ENCODE measurements around the gene PPP1R1A.

PPP1R1A gene

DNA sequence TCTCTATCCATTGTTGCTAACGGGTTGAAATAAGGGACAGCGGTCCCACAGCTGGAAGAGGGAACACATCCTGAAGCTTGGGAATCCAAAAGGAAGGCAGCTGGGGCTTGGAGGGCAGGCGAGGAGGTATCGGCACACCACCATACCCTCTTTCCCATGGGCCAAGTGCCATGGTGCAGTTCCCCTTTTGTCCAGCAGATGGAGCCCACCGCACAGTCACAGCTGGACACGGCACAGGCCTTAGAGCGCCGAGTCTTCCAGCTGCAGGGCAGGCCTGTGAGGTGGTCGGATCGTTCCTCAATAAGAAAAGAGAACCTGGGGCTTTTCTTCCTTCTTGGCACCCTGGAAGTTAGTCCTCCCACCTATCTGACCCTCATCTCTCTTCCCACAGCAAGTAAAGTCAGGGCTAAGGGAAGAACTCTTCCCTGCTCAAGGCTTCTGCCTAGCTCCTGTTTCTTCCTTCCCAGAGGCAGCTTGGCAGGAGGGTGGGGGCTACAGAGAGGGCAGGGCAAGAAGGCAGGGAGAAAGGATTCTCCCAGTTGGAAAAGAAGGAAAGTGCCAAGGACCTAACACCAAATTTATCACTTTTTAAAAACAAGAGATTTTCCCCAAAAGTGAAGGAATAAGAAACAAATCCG is 8.6 kb downstream of the PPP1R1A start:
- ATAC-seq (replicated peaks; ENCODE audit: extremely low read depth, poor library complexity, severe bottlenecking): peak; percentile 82
- no peak overlapping the region for H3K4me3 Mint-ChIP-seq
- H3K36me3 Mint-ChIP-seq (ENCODE audit: insufficient read depth): peaks cover 8% of the 10 kb centered on the region
- H3K9me3 Mint-ChIP-seq: no peaks in the 10 kb centered on the region
- peaks cover 9% of the 10 kb centered on the region for H3K4me1 Mint-ChIP-seq
- peak; percentile 68 to 79 for DNase-seq (ENCODE audit: low spot score in 2 of 2)
- no peak overlapping the region for H3K27ac Mint-ChIP-seq (ENCODE audit: low read depth)
- H3K27me3 Mint-ChIP-seq: peaks cover 17% of the 10 kb centered on the region

DNA sequence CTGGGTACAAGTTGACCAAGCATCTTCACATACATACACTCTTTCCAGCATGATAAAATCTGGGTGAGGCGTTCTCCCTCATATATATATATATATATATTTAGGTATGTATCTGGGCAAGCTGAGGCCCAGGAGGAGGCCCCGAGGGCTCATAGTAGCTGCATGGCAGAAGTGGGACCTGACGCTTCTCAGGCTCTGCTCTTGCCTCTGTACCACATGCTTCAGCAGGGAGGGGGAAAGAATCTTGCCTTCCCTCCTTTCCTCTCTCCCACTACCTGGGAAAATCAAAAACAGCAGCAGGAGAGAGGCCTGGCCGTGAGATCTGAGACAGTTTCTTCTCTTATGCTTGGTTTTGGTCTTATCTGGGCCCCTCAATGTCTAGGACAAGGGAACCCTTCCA is 9.2 kb downstream of the PPP1R1A start:
- no peak for ATAC-seq (replicated peaks; ENCODE audit: extremely low read depth, poor library complexity, severe bottlenecking)
- no peak for DNase-seq (ENCODE audit: low spot score in 2 of 2)
- Mint-ChIP-seq H3K9me3 (no peaks in the 10 kb centered on the region), H3K27ac (ENCODE audit: low read depth) (no peak overlapping the region), H3K36me3 (ENCODE audit: insufficient read depth) (peaks cover 10% of the 10 kb centered on the region), H3K27me3 (peaks cover 11% of the 10 kb centered on the region), H3K4me3 (no peak overlapping the region), H3K4me1 (peaks cover 9% of the 10 kb centered on the region)

DNA sequence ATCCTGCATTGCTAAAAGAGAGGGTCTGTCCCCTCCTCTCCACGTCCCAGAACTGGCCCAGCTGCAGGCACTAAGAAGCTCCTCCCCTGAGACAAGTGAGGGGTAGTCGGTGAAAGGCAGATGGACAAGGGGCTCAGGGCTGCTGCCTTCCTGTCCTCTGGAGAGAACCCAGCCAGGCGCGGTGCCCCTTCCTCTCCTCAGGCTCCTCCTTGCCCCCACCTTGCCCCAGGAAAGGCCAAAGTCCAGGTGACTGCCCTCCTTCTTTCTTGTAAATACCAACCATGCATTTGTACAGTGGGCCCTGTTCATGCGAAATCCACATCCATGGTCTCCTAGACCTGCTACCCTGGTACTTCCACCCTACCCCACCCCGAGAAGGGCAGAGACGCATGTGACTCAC is 9.7 kb downstream of the PPP1R1A start:
- Mint-ChIP-seq H3K9me3 (no peaks in the 10 kb centered on the region), H3K4me3 (no peak overlapping the region), H3K27ac (ENCODE audit: low read depth) (no peak overlapping the region), H3K4me1 (peaks cover 9% of the 10 kb centered on the region), H3K36me3 (ENCODE audit: insufficient read depth) (peaks cover 10% of the 10 kb centered on the region), H3K27me3 (peaks cover 6% of the 10 kb centered on the region)
- ATAC-seq (replicated peaks; ENCODE audit: extremely low read depth, poor library complexity, severe bottlenecking) (no peak), DNase-seq (ENCODE audit: low spot score in 2 of 2) (no peak)

DNA sequence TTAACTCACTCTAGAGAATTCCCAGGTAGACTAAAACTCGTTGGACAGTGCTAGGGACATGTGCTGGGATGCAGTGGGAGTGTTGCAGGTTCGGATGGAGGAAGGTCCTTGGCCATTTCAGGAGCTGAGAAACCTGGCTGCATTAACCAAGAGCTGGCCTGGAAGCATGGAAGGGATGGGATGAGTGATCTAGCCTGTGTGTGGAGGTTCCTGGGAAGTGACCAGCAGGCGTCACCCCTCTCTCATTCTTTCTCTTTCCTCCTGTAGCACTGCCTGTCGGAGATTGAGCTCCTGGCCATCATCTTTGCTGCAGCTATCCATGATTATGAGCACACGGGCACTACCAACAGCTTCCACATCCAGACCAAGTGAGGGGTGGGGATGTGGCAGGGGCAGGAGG is 15.6 kb downstream of the PPP1R1A start:
- Mint-ChIP-seq H3K4me1 (no peaks in the 10 kb centered on the region), H3K27ac (ENCODE audit: low read depth) (no peak overlapping the region), H3K9me3 (no peaks in the 10 kb centered on the region), H3K27me3 (no peaks in the 10 kb centered on the region), H3K36me3 (ENCODE audit: insufficient read depth) (peaks cover 13% of the 10 kb centered on the region), H3K4me3 (no peak overlapping the region)
- ATAC-seq (replicated peaks; ENCODE audit: extremely low read depth, poor library complexity, severe bottlenecking) (no peak), DNase-seq (ENCODE audit: low spot score in 2 of 2) (no peak)

DNA sequence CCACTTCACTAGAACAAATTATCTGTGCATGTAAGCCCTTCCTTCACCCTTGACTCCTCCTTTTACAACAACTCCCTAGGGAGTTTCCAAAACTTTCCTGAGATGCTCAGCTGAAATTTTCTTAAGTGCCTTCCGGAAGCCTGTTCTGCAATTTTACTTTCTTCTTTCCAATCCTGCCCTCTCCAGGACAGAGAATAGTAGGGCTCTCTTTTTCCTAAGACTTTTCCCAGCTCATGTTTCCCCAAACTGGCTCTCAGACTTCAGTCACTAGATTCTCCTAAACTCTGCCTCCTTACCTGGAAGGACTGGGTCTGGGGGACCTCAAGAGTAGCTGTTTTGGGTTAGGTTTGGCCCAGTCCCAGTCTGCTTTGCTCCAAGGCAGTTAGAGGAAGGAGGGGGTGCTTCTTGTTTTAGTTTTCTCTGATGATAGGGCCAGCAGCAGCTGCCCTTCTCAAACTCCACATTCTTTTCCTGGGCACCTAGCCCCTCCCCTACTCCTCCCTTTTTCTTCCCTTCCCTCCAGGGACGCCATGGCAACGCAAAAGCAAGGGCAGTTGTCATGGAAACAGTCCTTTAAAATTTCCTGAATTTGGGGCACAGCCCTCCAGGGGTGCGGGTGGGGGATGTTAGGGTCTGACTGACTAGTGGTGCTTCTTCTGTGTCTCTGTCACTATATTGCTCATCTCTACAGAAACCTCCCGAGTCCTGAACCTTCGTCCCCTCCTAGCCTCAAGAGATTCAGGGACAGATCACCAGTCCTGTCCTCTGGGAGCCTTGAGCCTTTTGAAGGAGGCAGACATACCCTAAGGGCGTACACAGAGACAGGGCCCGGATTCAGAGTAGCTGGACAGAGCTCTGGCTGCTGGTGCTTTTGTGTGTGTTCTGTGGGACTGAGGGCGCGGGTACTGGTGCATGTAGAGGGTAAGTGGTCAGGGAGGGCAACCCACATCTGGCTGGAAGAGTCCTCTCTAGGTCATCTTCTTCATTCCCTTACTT is 17.0 kb downstream of the PPP1R1A start:
- no peaks in the 10 kb centered on the region for H3K9me3 Mint-ChIP-seq
- H3K27ac Mint-ChIP-seq (ENCODE audit: low read depth): no peak overlapping the region
- H3K27me3 Mint-ChIP-seq: no peaks in the 10 kb centered on the region
- H3K4me1 Mint-ChIP-seq: no peaks in the 10 kb centered on the region
- H3K36me3 Mint-ChIP-seq (ENCODE audit: insufficient read depth): peaks cover 17% of the 10 kb centered on the region
- DNase-seq (ENCODE audit: low spot score in 2 of 2) (no peak), ATAC-seq (replicated peaks; ENCODE audit: extremely low read depth, poor library complexity, severe bottlenecking) (no peak)
- H3K4me3 Mint-ChIP-seq: no peak overlapping the region

DNA sequence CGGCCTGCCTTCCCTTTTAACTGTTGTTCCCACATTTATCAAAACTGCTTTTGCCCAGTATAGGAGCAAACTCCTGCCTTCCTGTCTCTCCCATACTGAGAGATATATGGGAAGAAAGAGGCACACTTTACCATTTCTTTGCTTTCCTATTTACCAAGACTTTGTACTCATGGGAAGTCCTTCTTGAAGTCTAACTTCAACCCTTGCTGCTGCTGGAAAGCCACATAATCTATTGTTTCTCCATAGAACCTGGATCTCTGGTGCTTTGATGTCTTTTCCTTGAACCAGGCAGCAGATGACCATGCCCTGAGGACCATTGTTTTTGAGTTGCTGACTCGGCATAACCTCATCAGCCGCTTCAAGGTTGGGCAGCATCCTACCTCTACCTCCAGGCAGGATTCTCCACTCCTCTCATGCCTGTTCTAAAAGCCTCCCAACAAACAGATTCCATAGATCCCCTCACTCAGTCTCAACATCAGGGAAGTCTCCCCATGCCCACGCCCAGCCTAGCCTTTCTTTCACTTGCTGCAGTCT is 18.4 kb downstream of the PPP1R1A start:
- ATAC-seq (replicated peaks; ENCODE audit: extremely low read depth, poor library complexity, severe bottlenecking): no peak
- H3K27ac Mint-ChIP-seq (ENCODE audit: low read depth): no peak overlapping the region
- no peak for DNase-seq (ENCODE audit: low spot score in 2 of 2)
- no peak overlapping the region for H3K4me3 Mint-ChIP-seq
- peaks cover 17% of the 10 kb centered on the region for H3K36me3 Mint-ChIP-seq (ENCODE audit: insufficient read depth)
- no peaks in the 10 kb centered on the region for H3K4me1 Mint-ChIP-seq
- H3K9me3 Mint-ChIP-seq: no peaks in the 10 kb centered on the region
- H3K27me3 Mint-ChIP-seq: no peaks in the 10 kb centered on the region

DNA sequence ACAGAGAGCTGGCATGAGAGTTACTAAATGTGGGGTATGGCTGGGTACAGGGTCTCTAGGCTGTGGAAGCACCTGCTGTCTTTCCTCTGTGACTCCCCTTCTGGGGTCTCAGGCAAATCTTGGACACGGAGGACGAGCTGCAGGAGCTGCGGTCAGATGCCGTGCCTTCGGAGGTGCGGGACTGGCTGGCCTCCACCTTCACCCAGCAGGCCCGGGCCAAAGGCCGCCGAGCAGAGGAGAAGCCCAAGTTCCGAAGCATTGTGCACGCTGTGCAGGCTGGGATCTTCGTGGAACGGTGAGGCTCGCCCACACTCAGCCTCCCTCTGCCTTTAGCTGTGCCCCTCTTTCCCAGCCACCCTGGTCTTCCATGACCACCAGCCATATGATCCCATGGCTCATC is 19.4 kb downstream of the PPP1R1A start:
- H3K27ac Mint-ChIP-seq (ENCODE audit: low read depth): no peak overlapping the region
- DNase-seq (ENCODE audit: low spot score in 2 of 2): no peak
- H3K27me3 Mint-ChIP-seq: no peaks in the 10 kb centered on the region
- peaks cover 15% of the 10 kb centered on the region for H3K36me3 Mint-ChIP-seq (ENCODE audit: insufficient read depth)
- no peaks in the 10 kb centered on the region for H3K9me3 Mint-ChIP-seq
- no peaks in the 10 kb centered on the region for H3K4me1 Mint-ChIP-seq
- ATAC-seq (replicated peaks; ENCODE audit: extremely low read depth, poor library complexity, severe bottlenecking): no peak
- H3K4me3 Mint-ChIP-seq: no peak overlapping the region

DNA sequence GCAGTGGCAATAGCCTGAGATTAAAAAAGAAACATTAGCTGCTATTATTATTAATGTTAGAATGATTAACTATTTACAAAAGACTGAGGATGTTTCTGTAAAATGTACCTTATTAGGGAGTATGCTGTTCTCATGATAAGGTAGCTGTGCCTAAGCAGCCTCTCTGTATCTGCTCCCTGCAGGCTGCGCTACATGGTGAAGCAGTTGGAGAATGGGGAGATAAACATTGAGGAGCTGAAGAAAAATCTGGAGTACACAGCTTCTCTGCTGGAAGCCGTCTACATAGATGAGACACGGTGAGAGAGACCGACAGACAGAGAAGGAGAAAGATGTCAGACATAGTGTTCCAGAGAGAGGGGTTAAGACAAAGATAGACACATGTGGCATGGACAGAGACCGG is 21.7 kb downstream of the PPP1R1A start:
- DNase-seq (ENCODE audit: low spot score in 2 of 2) (no peak), ATAC-seq (replicated peaks; ENCODE audit: extremely low read depth, poor library complexity, severe bottlenecking) (no peak)
- Mint-ChIP-seq H3K27me3 (no peaks in the 10 kb centered on the region), H3K4me1 (no peaks in the 10 kb centered on the region), H3K4me3 (no peak overlapping the region), H3K9me3 (no peaks in the 10 kb centered on the region), H3K36me3 (ENCODE audit: insufficient read depth) (peaks cover 8% of the 10 kb centered on the region), H3K27ac (ENCODE audit: low read depth) (no peak overlapping the region)

DNA sequence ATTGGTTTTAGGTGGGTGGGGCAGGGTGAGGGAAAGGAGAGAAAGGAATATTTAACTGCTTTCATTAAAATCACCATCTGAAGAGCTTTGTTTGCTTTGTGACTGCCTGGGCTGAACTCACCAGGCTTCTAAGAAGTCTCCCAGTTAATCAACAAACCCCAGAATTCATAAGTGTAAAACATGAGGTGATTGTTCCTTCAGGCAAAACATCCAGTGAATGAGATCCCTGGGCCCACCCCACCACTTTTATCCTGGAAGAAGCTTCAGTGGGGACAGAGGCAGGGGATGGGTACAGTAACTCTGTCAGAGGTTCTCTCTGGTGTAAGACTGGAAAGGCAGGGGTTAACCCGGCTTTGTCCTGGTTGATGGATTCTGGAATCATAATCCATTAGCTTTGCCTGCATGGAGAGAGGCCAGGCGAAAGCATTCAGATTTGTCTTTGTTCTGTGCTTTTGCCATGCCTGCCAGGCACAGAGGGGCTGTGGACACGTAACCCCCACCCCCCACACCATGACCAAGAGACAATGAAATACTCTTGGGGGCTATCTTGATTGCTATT is 22.4 kb downstream of the PPP1R1A start:
- DNase-seq (ENCODE audit: low spot score in 2 of 2): no peak
- no peak for ATAC-seq (replicated peaks; ENCODE audit: extremely low read depth, poor library complexity, severe bottlenecking)
- H3K4me1 Mint-ChIP-seq: no peaks in the 10 kb centered on the region

DNA sequence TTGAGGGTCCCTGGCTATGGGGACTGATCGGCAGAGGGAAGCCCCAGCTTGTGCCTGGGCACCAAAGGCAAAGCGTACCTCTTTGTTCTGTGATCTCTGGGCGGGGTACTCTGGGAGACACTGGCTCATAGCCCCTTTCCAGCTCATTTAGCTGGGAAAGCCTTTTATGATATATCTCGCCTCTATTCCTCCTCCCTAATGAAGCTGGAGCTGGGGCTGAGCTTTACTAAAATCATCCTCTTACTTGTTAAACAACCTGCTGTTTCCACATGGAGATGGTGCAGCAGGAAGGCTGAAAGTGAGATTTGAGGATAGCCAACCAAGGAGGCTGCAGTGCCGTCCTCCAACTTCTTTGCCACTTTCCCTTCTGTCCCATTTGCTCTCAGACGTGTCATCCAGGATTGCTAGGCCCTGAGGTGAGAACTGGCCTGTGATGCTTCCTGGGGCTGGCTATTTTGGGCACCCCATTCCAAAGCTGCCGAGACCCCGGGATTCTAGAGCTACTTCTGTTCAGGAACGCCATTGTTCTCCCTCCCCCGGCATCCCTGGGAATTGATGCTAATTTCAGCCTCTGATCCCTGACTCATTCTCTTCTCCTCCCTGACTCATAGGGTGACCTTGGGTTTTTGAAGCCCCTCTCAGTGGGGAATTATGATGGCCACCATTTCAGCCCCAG is 23.0 kb downstream of the PPP1R1A start:
- Mint-ChIP-seq H3K27ac (ENCODE audit: low read depth) (no peak overlapping the region), H3K9me3 (no peaks in the 10 kb centered on the region), H3K27me3 (no peaks in the 10 kb centered on the region), H3K4me1 (peaks cover 2% of the 10 kb centered on the region), H3K36me3 (ENCODE audit: insufficient read depth) (peaks cover 8% of the 10 kb centered on the region), H3K4me3 (no peak overlapping the region)
- ATAC-seq (replicated peaks; ENCODE audit: extremely low read depth, poor library complexity, severe bottlenecking) (no peak), DNase-seq (ENCODE audit: low spot score in 2 of 2) (no peak)

More for the DNA sequence above, 22.4 kb downstream of the PPP1R1A start:
- no peaks in the 10 kb centered on the region for H3K9me3 Mint-ChIP-seq
- no peak overlapping the region for H3K4me3 Mint-ChIP-seq
- no peak overlapping the region for H3K27ac Mint-ChIP-seq (ENCODE audit: low read depth)
- H3K36me3 Mint-ChIP-seq (ENCODE audit: insufficient read depth): peaks cover 8% of the 10 kb centered on the region
- H3K27me3 Mint-ChIP-seq: no peaks in the 10 kb centered on the region

DNA sequence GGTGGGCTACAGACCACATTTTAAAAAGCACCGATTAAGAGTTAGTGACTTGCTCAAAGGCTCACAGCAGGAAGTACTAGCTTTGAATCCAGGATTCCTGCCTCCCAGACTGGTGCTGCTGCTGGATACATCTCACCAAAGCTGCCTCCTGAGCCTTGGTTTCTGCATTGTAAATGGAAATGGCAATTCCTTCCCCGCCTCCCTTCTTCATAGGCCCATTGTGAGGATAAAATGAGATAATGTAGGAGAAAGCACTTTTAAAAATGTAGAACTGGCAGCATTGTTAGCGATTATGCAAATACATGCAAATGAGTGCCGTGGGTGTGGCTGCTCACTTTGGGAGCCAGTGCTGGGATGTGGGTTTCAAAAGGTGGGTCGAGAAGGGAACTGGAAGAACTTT is 23.7 kb downstream of the PPP1R1A start:
- Mint-ChIP-seq H3K9me3 (no peaks in the 10 kb centered on the region), H3K27ac (ENCODE audit: low read depth) (no peak overlapping the region)

DNA sequence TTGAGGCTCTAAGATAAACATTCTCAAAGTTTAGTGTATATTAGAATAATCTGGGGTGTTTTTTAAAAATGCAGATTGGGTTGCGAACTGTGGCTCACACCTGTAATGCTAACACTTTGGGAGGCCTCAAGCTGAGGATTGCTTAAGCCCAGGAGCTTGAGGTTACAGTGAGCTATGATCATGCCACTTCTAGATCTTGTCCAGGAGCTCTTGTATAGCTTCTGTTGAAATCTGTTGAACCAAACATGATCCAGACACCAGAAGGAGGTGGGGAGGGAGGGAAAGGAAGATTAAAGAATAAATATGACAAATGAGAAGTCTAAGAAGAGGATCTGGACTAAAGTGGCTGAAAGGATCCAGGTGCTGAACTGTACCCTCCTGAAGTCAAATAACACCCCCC is 24.7 kb downstream of the PPP1R1A start:
- no peaks in the 10 kb centered on the region for H3K27me3 Mint-ChIP-seq
- H3K9me3 Mint-ChIP-seq: no peaks in the 10 kb centered on the region
- no peak overlapping the region for H3K27ac Mint-ChIP-seq (ENCODE audit: low read depth)
- peaks cover 8% of the 10 kb centered on the region for H3K36me3 Mint-ChIP-seq (ENCODE audit: insufficient read depth)
- DNase-seq (ENCODE audit: low spot score in 2 of 2) (no peak), ATAC-seq (replicated peaks; ENCODE audit: extremely low read depth, poor library complexity, severe bottlenecking) (no peak)
- H3K4me1 Mint-ChIP-seq: peaks cover 7% of the 10 kb centered on the region
- no peak overlapping the region for H3K4me3 Mint-ChIP-seq

More for the DNA sequence above, 23.7 kb downstream of the PPP1R1A start:
- Mint-ChIP-seq H3K4me1 (peaks cover 7% of the 10 kb centered on the region), H3K27me3 (no peaks in the 10 kb centered on the region), H3K36me3 (ENCODE audit: insufficient read depth) (peaks cover 8% of the 10 kb centered on the region), H3K4me3 (no peak overlapping the region)
- ATAC-seq (replicated peaks; ENCODE audit: extremely low read depth, poor library complexity, severe bottlenecking): no peak
- DNase-seq (ENCODE audit: low spot score in 2 of 2): no peak
